Erythroblast (primary cell): Measurements from ENCODE around the gene OSBPL7.
A peak's percentile ranks its signal among the peaks of the same experiment; 100 is the strongest.

Experiments used
- GATA1 ChIP-seq: IDR thresholded peaks from 2 replicates; pipeline ENCODE4 v1.6.1; 2011; ENCODE audit warnings: low read depth, mild to moderate bottlenecking, control low read depth, low read length, moderate library complexity
- POLR2A ChIP-seq: IDR thresholded peaks from 2 replicates; pipeline ENCODE4 v1.6.1; 2011; ENCODE audit warnings: mild to moderate bottlenecking, low read length

- TF ChIP-seq POLR2A (peak; percentile 63), GATA1 (no peak)
Observed at GRCh38 chr17:47821424-47822391, at the start of gene OSBPL7.
